K562 (cell line): ENCODE results near the gene NBPF3.

ENCODE experiments used
- ATF7 ChIP-seq: fragments of 450-650 bp; IDR thresholded peaks from 2 replicates; pipeline ENCODE4 v1.7.1; 2014; ENCODE audit warnings: mild to moderate bottlenecking, moderate library complexity
- CBX3 ChIP-seq, 2 experiments: IDR thresholded peaks; 1 replicate in 1 of 2; 2 replicates in 1 of 2; pipeline ENCODE4 v1.6.1; 2012; ENCODE audit warnings: inconsistent platforms in 2 of 2, low read length in 2 of 2, borderline replicate concordance in 1 of 2, control low read depth in 1 of 2
- EP300 ChIP-seq: IDR thresholded peaks from 2 replicates; pipeline ENCODE4 v1.6.1; 2012; ENCODE audit warnings: low read length, improper control_type of control experiment
- FOXM1 ChIP-seq, 2 experiments: fragments of 450-650 bp in 1 of 2; sonication (generic) in 1 of 2; formaldehyde crosslinking in 1 of 2; IDR thresholded peaks; 2 replicates each; pipeline versions ENCODE4 v1.6.1 to v1.9.0; 2017 to 2022; ENCODE audit warnings: low read depth in 2 of 2, mild to moderate bottlenecking in 2 of 2, missing genetic modification reagents in 1 of 2, moderate library complexity in 1 of 2
- HNRNPH1 ChIP-seq: fragments of 200-400 bp; formaldehyde crosslinking; optimal IDR thresholded peaks from 2 replicates; pipeline ENCODE3; 2017; ENCODE audit warnings: low read depth, mild to moderate bottlenecking, low read length, moderate library complexity
- MAFF ChIP-seq: IDR thresholded peaks from 2 replicates; pipeline ENCODE4 v1.6.1; 2012; ENCODE audit warnings: low read length, improper control_type of control experiment
- NFE2 ChIP-seq: IDR thresholded peaks from 2 replicates; pipeline ENCODE4 v1.6.1; 2014; ENCODE audit warnings: antibody characterized with exemption, low read depth
- SIX5 ChIP-seq, 2 experiments: IDR thresholded peaks; 2 replicates each; pipeline ENCODE4 v1.6.1; 2011; ENCODE audit warnings: low read length in 2 of 2, borderline replicate concordance in 1 of 2, low read depth in 1 of 2, mild to moderate bottlenecking in 1 of 2, moderate library complexity in 1 of 2; ENCODE audit not compliant: insufficient read depth in 1 of 2
- TBP ChIP-seq: optimal IDR thresholded peaks from 2 replicates; pipeline ENCODE3; 2011; ENCODE audit warnings: low read depth, low read length, improper control_type of control experiment
- TCF7L2 ChIP-seq: fragments of 150-350 bp; IDR thresholded peaks from 2 replicates; pipeline ENCODE4 v1.6.1; 2016; ENCODE audit warnings: low read depth, mild to moderate bottlenecking, low read length, moderate library complexity

DNA sequence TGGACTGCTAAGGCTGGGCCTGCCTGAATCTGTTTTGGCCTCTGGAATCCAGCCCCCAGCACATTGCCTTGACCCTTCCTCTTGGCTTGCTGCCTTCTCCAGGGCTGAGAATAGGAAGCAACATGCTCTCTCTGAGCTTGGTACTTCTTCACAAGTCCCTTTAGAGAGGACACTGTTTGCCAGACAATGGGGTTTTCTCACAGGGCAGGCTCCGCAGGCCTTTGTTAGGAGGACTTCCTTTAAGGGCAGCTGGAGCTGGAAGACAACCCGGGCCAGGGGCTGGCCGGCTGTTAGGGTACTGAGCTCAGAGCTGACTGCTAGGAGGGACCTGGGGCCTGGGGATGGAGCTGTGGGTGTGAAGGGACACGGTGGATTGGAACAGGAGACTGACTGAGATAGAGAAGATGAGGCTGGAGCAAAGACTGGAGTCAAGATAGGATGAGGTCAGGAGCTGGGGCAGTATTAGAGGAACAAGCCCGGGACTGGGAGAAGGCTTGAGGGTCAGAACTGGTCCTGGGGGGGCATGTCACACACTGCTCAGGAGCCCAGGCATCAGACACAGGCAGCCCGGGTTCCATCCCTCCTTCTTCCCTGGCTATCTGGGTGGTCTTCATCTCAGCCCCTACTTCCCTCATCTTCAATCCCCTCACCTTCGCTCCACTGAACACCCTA, 63.9 kb downstream of the NBPF3 start:
- TF ChIP-seq MAFF: no peak
- no peak for TF ChIP-seq HNRNPH1
- no peak for TF ChIP-seq NFE2
- TF ChIP-seq CBX3 (IDR thresholded peaks at IDR 0.05; ENCODE audit: borderline replicate concordance in 1 of 2, low read length in 2 of 2): no peak
- no peak for TF ChIP-seq SIX5 (IDR thresholded peaks at IDR 0.05; ENCODE audit: borderline replicate concordance in 1 of 2, insufficient read depth in 1 of 2, low read depth in 1 of 2, low read length in 2 of 2)
- no peak for TF ChIP-seq TCF7L2
- no peak for TF ChIP-seq ATF7
- no peak for TF ChIP-seq TBP
- TF ChIP-seq FOXM1 (IDR thresholded peaks at IDR 0.05; ENCODE audit: low read depth): no peak
- no peak for TF ChIP-seq FOXM1 (CRISPR knock-in tag; IDR thresholded peaks at IDR 0.05; ENCODE audit: low read depth)
- no peak for TF ChIP-seq EP300
